HG03558 (cell line): ENCODE data around the gene GRID2IP.
"Not testable (repeated sequence)": the region's sequence is repeated elsewhere in the genome, so short reads cannot be mapped to it uniquely, and the experiment has no call there.

Experiments
- ATAC-seq: cut with Tn5 transposase; IDR thresholded peaks from one replicate; pipeline ENCODE4 v1.9.1; 2021; ENCODE audit warnings: moderate number of reproducible peaks; ENCODE audit not compliant: unreplicated experiment; ENCODE audit errors: extremely low read depth

The GRID2IP gene

GRCh38 chr7:6495597-6496262 lies 55.5 kb downstream of the GRID2IP start:
- ATAC-seq: no peak

GRCh38 chr7:6494365-6494764 lies 56.9 kb downstream of the GRID2IP start:
- no peak for ATAC-seq

GRCh38 chr7:6491194-6491593 lies 60.1 kb downstream of the GRID2IP start:
- ATAC-seq: no peak

- ATAC-seq: no peak
Observed at GRCh38 chr7:6489612-6490011, 61.6 kb downstream of the GRID2IP start.

- no peak for ATAC-seq
Observed at GRCh38 chr7:6487184-6487545, 64.1 kb downstream of the GRID2IP start.

- ATAC-seq: no peak
Observed at GRCh38 chr7:6486438-6487183, 64.7 kb downstream of the GRID2IP start.

- no peak for ATAC-seq
Observed at GRCh38 chr7:6482743-6483119, 68.5 kb downstream of the GRID2IP start.

GRCh38 chr7:6482307-6482706 lies 69.0 kb downstream of the GRID2IP start:
- no peak for ATAC-seq

- no peak for ATAC-seq
Observed at GRCh38 chr7:6481445-6481844, 69.8 kb downstream of the GRID2IP start.

GRCh38 chr7:6480323-6480660 lies 71.0 kb downstream of the GRID2IP start:
- no peak for ATAC-seq

- no peak for ATAC-seq
Observed at GRCh38 chr7:6479067-6479466, 72.2 kb downstream of the GRID2IP start.

- ATAC-seq: no peak
Observed at GRCh38 chr7:6478186-6478585, 73.1 kb downstream of the GRID2IP start.

- ATAC-seq: no peak
Observed at GRCh38 chr7:6477318-6477660, 74.0 kb downstream of the GRID2IP start.

GRCh38 chr7:6476596-6477317 lies 74.5 kb downstream of the GRID2IP start:
- no peak for ATAC-seq

GRCh38 chr7:6475433-6476186 lies 75.7 kb downstream of the GRID2IP start:
- ATAC-seq: no peak

- no peak for ATAC-seq
Observed at GRCh38 chr7:6465862-6466261, 85.4 kb downstream of the GRID2IP start.

- not testable (repeated sequence) for ATAC-seq
Observed at GRCh38 chr7:6463609-6464008, 87.7 kb downstream of the GRID2IP start.

- no peak for ATAC-seq
Observed at GRCh38 chr7:6461946-6462550, 89.2 kb downstream of the GRID2IP start.

GRCh38 chr7:6460990-6461584 lies 90.2 kb downstream of the GRID2IP start:
- no peak for ATAC-seq

- ATAC-seq: no peak
Observed at GRCh38 chr7:6460303-6460702, 91.0 kb downstream of the GRID2IP start.
